Activated CD4-positive, alpha-beta T cell treated with anti-CD3 and anti-CD28 coated beads for 4 hours (primary cell): ENCODE results near the gene TBC1D2B.
A peak's percentile ranks its signal among the peaks of the same experiment; 100 is the strongest.

ENCODE experiments used
- DNase-seq, 2 donors: peaks; one replicate each; pipeline ENCODE4 v3.0.0-alpha.2; 2020

TBC1D2B gene

DNA sequence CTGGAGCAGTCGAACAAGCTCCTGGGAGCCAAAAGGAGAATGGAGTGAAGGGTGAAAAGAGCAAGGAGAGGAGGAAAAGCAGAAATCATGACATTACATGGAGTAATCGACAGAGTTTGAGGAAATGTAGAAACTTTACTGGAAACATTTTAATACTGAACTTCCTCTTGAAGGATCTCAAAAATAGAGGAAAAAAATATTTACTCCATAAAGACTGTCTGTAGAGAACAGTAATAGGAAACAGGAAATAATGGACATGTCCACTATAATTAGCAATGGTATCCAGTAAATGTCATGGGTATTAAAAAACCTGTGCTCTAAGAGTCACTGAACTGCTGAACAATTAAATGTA, 53.0 kb downstream of the TBC1D2B start:
- DNase-seq: no peak

GRCh38 chr15:78023865-78024518, 53.5 kb downstream of the TBC1D2B start:
- DNase-seq: no peak

GRCh38 chr15:78023081-78023665, 54.3 kb downstream of the TBC1D2B start:
- no peak for DNase-seq

DNA sequence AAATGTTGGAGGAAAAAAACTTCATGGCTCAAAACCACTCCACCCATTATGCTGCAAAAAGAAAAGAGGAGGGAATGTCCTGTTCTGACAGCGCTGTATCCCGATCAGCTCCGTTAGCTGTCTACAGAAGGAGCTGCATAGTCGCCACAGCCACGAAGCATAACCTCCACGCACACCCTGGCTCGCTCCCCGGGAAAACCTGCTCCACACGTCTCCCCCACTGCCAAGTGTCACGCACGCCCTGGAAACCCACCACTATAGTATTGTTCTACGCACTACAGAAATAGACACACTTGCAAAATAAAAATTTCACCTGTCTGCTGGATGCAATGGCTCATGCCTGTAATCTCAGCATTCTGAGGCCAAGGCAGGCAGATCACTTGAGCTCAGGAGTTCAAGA, 55.8 kb downstream of the TBC1D2B start:
- DNase-seq: no peak

GRCh38 chr15:78020007-78020406, 57.5 kb downstream of the TBC1D2B start:
- DNase-seq: no peak

- no peak for DNase-seq
These were observed 58.4 kb downstream of the TBC1D2B start for GRCh38 chr15:78018946-78019644.

- no peak for DNase-seq
These were observed 59.1 kb downstream of the TBC1D2B start for GRCh38 chr15:78018445-78018844.

GRCh38 chr15:78016860-78017259, 60.7 kb downstream of the TBC1D2B start:
- no peak for DNase-seq

GRCh38 chr15:78012643-78013077, 64.9 kb downstream of the TBC1D2B start:
- no peak for DNase-seq

GRCh38 chr15:78010067-78010466, 67.4 kb downstream of the TBC1D2B start:
- no peak for DNase-seq

- no peak for DNase-seq
These were observed 69.3 kb downstream of the TBC1D2B start for GRCh38 chr15:78007964-78008886.

- no peak for DNase-seq
These were observed 70.1 kb downstream of the TBC1D2B start for GRCh38 chr15:78007211-78007931.

GRCh38 chr15:78006567-78007205, 70.8 kb downstream of the TBC1D2B start:
- DNase-seq: no peak

DNA sequence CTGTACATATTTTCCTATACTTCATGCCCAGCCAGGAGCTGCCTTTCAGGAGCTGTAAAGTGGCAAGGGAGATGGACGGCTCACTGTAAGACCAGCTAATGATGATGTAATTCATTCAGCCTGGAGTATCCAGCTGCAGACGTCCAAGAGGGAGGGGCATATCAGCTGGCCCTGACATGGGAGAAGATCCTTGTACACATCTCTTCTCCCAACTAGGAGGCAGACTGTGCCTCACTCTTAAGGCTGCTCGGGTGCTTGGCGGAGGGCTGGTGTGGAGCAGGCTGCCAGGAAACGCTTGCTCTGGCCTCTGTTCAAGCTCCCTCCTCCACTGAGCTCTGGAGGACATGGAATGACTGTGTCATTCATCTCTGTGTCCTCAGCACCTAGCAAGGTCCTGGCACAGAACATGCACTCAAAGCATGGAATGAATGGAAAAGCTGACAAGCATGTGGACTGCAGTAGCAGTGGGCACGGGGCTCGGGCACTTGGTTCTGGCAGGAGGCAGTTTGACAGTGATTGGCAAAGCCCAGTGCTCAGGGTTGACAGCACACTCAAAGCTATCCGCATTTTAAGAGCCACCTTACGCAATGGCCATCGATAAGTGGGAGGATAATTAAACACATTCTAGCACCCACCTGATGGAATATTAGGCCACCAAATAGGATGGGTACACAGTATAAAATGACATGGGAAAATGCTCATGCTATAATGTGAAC, 72.4 kb downstream of the TBC1D2B start:
- no peak for DNase-seq

DNA sequence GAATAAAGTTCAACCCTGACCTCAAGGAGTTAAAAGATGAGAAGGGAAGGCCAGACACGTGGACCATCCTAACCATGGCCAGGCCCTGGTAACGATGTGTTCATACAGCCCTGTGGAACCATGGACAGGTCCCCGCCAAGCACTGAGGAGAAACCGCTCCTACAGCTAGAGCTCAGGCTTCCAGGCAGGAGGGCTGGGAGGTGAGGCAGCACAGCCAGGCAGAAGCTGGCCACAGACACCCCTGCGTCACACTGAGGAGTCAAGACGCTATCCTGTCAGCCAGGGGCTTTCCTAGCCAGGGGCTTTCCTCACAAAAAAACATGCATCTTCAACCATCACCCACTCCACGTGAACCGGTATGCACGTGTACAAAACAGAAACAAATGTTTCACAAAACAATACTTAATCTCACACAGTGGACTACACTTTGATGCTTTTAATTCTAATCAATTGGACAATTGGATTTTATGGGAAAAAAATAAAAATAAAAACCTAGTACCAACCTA, 73.2 kb downstream of the TBC1D2B start:
- DNase-seq: no peak

DNA sequence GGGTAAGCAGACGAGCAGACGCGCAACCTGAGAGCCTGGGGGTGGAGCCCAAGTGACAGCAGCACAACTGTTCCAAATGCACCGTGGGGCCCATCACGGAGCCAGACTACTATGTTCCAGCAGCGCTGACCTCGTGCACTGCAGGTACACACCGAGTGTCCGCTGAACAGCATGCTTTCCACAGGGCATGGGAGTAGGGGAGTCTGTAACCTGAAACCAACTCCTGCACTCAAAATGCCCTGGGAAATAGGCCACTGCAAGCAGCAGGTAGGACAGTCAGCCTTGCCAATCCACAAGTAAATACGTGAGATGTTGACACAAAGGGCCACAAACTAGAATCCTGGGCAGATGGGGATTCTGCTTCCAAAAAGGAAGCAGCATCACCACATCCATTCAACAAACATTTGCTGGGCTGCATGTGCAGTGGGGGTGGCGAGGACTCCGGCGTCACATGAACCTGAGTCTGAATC, 73.9 kb downstream of the TBC1D2B start:
- DNase-seq: no peak

- no peak for DNase-seq
These were observed 74.5 kb downstream of the TBC1D2B start for GRCh38 chr15:78002996-78003395.

DNA sequence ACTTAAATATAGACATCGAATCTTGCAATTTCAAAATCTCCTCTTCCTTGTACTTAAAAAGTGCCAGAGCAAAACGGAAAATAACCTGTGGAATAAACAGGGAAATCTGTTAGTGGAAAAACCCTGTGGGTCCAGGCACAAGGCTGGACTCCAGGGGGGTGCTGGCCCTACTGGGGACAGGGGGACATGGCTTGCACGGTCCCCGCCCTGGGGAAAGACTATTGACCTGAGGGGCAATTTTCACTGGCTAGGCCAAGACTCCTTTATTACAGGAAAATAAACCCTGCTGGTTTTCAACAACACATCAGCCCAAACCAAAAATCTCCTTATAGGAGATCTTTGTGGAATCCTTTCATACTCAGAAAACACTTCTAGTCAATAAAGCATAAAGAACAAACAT, 75.9 kb downstream of the TBC1D2B start:
- DNase-seq: no peak

- DNase-seq: no peak
These were observed 76.6 kb downstream of the TBC1D2B start for GRCh38 chr15:78000927-78001249.

GRCh38 chr15:78000091-78000926, 77.2 kb downstream of the TBC1D2B start:
- peak; percentile 78 to 80 for DNase-seq
